Retina (tissue), 1 donor: ENCODE data around the gene PATL2.
"Not testable (repeated sequence)": the region's sequence is repeated elsewhere in the genome, so short reads cannot be mapped to it uniquely, and the experiment has no call there.

Experiments
- DNase-seq: peaks from one replicate; pipeline ENCODE4 v3.0.0-alpha.2; 2016

Gene PATL2

DNA sequence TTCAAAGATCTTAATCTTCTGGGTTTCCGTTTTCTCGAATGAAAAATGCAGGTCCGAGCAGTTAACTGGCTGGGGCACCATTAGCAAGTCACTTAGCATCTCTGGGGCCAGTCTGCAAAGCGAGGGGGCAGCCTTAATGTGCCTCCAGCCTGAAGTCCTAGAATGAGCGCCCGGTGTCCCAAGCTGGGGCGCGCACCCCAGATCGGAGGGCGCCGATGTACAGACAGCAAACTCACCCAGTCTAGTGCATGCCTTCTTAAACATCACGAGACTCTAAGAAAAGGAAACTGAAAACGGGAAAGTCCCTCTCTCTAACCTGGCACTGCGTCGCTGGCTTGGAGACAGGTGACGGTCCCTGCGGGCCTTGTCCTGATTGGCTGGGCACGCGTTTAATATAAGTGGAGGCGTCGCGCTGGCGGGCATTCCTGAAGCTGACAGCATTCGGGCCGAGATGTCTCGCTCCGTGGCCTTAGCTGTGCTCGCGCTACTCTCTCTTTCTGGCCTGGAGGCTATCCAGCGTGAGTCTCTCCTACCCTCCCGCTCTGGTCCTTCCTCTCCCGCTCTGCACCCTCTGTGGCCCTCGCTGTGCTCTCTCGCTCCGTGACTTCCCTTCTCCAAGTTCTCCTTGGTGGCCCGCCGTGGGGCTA lies at the start of gene PATL2, which contains the start of gene B2M:
TSS of gene PATL2 (minus strand) at position 228 of the 647 bp plus-strand sequence. CDS start 34,833 bp downstream, outside the sequence.
TSS of gene B2M (plus strand) at position 422 of the 647 bp plus-strand sequence. CDS start at position 452, 30 bp downstream.
- peak; percentile 98 for DNase-seq

DNA sequence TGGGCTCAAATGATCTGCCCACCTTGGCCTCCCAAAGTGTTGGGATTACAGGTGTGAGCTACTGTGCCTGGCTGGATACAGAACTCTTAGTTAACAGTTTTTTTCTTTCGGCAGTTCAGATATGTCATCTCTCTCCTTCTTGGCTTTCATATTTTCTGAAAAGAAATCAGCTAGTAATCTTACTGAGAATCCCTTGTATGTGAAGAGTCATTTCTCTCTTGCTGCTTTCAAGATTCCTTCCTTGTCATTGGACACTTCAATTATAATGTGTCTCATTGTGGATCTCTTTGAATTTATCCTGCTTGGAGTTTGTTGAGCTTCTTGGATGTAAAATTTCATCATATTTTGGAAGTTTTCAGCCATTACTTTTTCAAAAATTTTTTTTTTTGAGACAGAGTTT lies 42.2 kb upstream of the PATL2 start:
- no peak for DNase-seq

DNA sequence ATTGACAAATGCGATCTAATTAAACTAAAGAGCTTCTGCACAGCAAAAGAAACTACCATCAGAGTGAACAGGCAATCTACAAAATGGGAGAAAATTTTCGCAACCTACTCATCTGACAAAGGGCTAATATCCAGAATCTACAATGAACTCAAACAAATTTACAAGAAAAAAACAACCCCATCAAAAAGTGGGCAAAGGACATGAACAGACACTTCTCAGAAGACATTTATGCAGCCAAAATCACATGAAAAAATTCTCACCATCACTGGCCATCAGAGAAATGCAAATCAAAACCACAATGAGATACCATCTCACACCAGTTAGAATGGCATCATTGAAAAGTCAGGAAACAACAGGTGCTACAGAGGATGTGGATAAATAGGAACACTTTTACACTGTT lies 32.3 kb upstream of the PATL2 start:
- DNase-seq = not testable (repeated sequence)

DNA sequence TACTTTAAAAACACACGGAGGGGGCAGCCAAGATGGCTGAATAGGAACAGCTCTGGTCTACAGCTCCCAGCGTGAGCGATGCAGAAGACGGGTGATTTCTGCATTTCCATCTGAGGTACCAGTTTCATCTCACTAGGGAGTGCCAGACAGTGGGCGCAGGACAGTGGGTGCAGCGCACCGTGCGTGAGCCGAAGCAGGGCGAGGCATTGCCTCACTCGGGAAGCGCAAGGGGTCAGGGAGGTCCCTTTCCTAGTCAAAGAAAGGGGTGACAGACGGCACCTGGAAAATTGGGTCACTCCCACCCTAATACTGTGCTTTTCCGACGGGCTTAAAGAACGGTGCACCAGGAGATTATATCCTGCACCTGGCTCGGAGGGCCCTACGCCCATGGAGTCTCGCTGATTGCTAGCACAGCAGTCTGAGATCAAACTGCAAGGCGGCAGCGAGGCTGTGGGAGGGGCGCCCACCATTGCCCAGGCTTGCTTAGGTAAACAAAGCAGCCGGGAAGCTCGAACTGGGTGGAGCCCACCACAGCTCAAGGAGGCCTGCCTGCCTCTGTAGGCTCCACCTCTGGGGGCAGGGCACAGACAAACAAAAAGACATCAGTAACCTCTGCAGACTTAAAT lies 28.2 kb upstream of the PATL2 start:
- not testable (repeated sequence) for DNase-seq

DNA sequence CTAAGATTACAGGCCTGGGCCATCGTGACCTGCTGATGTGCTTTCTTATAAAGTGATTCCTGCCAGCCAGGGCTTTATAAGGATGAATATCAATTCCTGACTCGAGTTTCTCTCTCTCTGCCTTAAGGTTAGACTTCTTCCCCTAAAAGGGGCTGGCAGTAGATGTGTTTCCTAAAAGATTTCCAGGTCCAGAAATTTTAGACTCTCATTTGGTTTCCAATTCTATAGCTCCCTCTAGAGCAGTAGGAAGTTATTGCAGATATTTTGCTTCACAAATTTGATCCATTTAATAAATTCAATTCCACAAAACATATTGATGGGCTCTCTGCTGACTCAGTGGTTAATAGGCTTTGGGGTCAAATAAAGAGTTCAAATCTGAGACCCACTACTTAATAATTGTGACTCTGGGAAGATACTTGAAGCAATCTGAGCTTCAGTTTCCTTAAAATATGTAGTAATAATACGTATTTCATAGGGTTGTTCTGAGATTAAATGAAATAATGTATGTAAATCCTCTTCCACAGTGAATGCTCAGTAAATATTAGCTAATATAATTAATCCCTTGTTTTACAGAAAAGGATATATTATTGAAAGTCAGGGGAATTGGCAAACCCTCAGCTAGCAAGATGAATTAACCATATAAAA lies 27.3 kb upstream of the PATL2 start:
- peak; percentile 16 for DNase-seq

DNA sequence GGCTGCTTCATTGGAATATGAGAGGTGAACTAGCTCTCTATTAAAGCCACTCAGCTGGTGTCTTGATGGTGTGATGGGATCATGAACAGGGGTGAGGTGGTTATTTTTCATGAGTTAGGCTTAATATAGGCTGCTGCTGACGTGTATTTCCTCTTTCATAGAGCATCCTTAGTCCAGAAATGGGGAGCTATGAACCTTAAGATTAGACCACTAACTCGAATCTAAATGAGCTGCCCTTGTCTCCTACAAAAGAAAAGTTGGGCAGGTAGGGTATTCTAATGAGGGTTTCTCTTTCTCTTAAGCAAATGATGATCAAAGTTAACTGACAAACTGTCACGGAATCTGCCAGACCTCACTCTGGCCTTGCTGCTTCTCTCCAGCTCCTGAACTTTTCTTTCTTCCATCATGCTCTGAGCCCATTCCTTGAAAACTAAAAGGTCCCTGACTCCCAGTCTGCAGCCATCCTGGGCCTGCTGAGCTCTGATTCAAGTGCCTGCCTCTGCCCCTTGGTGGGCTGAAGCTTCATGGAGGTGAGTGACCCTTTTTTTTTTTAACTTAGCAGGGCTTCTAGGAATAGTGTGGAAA lies 25.1 kb upstream of the PATL2 start, which contains the start of gene TRIM69:
TSS of gene TRIM69 (plus strand) at position 348 of the 585 bp plus-strand sequence. CDS start at position 525, 177 bp downstream.
- no peak for DNase-seq

DNA sequence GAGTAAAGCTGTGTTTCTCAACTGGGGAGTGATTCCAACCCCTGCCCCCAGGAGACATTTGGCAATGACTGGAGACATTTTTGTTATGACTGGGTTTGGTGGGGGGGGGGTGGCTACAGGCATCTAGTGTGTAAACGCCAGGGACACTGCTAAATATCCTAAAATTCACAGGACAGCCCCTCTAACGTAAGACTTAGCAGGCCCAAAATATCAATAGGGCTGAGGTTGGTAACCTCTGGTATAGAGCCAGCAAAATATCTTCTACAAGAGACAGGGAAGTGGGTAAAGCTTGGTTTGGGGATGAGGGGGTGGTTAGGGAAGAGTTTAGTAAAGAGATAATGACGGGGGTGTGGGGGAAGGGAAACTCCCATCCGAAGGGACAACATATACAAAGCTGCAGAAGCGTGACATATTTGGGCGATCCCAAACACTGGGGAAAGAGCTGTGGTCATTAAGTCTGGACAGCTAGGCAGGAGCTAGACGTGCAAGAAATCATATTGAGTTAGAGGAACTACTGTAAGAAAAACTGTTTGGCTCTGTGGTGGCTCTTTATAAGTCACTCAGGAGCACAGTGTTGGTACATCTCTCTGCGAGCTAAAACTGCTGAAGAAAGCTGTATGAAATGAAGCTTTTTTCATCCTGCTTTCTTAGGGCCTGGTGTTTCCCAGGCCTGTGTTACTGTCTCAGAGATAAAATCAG lies 24.5 kb upstream of the PATL2 start:
- no peak for DNase-seq

DNA sequence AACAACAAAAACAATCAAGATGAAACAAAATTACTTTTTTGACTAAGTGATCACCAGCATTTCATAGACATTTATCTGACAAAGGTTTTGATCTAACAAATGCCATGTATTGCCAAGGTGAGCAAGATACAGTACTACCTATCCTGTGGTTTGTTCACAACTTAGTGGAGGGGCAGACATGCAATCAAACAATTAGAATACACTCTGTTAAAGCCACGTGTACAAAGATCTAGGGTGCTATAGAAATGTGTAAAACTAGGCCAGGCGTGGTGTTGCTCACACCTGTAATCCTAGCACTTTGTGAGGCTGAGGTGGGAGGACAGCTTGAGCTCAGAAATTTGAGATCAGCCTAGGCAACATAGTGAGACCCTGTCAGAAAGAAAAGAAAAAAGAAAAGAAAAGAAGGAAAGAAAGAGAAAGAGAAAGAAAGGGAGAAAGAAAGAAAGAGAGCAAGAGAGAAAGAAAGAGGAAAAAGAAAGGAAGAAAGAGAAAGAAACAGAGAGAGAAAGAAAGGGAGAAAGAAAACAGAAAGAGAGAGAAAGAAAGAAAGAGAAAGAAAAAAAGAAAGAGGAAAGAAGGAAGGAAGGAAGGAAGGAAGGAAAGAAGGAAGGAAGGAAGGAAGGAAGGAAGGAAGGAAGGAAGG lies 23.8 kb upstream of the PATL2 start:
- DNase-seq = no peak

DNA sequence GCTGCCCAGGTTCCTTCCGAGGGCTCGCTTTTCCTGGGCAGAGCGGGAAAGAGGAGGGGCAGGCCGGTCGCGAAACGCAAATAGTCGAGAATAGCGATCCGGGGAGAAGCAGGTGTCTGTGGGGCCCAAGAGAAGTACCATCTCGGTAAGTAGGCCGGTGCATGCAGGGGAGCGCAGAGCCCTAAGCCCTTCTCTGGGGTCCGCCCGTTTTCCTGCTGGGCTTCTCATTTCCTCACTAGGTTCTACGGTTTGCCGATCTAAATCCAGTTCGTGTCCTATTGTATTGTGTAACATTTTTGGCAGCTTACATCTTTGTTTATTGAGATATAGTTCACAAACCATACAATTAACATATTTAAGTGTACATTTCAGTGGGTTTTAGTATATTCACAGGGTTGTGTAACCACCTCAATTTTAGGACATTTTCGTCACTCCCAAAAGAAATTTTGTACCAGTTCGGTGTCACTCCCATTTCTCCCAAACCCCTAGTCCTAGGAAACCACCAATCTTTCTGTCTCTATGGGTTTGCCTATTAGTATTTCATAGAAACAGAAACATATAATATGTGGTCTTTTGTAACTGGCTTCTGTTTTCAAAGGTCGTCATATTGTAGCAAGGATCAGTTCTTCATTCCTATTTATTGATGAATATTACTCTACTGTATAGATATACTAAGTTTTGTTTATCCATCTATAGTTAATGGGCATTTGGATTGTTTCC lies 18.4 kb upstream of the PATL2 start:
- no peak for DNase-seq

DNA sequence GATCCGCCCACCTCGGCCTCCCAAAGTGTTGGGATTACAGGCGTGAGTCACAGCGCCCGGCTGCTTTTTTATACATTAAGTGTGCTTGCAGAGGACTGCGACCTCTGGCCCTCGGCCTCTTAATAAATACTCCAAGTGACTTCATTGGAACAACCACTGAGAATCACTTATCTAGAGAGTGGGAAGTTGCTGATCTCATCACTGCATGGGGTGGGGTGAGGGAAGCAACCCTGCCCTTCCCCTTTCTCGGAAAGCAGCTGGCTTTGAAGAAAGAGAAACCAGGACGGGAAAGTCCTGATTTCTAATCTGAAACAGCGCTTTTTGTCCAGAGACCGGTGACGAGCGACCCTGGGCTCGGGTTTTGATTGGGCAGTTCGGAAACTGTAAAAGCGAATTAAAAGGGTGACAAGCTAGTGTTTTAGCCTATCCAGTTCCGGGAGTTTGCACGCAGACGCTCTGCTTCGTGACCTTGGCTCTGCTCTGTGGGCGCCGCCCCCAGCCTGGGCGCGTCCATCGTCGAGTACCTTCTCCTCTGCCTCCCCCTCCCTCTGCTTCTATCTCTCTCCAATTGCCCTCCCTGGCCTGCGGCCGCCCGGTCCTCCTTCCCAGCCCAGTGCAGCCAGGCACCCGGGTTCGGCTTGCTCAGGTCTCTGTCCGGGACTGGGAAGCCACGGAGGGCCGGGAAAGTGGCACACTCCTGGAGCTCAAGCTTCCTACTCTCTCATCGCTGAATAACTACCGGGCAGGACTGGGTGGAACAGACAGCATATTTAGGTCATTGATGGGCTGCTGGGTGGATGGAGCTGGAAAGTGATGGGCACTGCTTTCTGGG lies 17.7 kb upstream of the PATL2 start:
- DNase-seq = peak; percentile 96

DNA sequence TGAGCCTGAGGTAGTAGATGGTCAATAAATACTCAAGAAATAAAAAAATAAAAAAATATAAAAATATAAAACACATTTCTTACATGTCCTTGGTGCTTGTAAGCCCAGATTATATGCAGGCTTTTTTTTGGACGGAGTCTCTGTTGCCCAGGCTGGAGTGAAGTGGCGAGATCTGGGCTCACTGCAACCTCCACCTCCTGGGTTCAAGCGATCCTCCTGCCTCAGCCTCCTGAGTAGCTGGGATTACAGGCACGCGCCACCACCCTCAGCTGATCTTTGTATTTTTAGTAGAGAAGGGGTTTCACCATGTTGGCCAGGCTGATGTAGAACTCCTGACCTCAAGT lies 17.1 kb upstream of the PATL2 start:
- DNase-seq = not testable (repeated sequence)

DNA sequence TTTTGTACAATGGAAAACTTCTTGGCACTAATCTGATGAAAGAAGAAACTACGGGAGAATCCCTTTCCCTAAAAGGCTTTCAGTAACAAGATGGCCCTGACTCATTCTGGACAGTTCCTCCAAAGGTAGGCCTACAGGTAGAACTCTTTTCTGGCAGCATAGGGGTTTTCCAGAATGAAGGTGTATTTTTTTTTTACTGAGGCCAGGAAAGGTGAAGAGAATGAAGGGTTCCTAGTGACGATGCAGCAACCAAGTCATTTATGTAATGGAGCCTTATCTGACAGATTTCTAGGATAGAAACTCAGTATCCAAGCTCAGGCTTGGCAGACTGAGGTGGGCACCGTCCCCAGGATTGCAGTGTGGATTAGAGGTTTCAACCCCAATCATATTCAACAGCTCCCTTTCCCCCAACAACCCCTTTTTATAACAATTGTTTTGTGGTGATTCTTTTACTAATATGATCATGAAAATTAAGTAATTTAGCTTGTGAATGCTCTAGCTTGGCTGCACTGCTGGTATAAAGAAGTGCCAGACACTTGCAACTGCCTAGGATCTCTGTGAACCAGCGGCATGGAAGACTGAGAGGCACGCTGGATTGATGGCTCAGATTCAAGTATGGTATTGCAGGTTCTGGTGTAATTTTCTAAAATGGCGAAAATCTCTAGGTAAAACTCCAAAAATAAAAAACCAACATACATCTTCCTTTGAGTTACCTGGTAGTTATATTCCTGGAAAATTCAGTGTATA lies 16.5 kb upstream of the PATL2 start:
- no peak for DNase-seq

DNA sequence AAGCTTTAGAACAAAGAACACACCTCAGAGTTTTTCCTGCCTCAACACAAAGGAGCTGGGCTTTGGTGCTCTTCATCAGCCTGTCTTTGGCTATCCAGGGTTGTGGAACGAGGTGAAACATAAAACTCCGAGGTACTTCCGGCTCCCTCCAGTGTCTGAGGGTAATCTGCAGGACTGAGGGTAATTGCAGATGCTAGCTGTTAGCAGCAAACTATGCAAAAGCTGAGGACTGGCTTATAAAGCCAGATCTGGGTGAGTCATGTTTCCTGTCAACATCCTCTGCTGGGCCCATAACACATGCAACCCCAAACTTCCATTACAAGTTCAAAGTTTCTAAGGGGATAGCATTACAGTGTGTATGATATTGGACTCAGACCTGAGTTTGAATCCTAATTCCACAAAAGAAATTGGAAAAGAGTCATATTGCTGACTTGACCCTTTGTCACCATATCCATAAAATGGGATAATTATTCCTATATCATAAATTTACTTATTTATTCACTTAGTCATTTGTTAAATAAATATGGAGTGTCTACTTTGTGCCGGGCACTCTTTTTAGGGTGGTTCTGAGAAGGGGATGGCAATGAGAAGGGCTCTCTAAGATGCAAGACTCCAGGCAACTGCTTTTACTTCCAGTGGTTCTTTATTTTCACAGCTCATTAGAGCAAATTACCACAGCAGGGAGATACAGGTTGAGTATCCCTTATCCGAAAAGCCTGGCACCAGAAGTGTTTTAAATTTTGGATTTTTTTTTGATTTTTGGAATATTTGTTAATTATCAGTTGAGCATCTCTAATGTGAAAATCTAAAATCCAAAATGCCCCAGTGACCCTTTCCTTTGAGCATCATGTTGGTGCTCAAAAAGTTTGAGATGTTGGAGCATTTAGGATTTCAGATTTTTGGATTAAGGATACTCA lies 15.7 kb upstream of the PATL2 start:
- no peak for DNase-seq

DNA sequence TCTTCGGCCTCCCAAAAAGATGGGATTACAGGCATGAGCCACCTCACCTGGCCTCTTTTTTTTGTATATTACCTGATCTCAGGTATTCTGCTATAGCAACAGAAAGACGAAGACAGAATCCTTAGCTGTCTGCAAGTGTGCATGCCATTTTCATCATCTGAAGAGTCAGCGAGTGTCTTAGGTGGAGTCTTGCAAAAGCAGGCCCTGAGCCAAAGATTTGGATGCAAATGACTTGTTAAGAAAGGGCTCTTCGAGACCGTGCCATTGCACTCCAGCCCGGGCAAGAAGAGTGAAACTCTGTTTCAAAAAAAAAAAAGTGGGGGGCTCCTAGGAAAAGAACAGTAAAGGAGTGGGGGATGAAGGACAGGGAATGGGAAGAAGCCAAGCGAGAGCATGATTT lies 15.0 kb upstream of the PATL2 start:
- DNase-seq = no peak

DNA sequence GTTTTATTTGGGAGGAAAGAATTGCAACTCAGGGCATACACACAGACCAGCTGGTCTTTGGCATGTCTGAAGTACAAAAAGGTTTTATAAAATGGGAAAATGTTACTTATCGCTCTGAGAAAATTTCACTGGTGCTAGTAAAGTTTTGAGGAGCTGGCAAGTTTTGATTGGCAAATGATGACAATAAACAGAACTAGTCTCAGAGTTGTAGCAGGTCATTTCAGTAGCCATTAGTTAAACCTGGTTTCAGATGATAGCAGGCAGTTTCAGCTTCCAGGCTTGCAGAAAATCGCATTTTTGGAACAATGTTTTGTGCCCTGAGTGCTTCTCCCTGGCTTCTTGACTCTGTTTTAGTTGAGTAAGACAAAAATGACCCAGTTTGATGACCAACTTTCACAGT lies 10.9 kb upstream of the PATL2 start:
- DNase-seq = no peak

DNA sequence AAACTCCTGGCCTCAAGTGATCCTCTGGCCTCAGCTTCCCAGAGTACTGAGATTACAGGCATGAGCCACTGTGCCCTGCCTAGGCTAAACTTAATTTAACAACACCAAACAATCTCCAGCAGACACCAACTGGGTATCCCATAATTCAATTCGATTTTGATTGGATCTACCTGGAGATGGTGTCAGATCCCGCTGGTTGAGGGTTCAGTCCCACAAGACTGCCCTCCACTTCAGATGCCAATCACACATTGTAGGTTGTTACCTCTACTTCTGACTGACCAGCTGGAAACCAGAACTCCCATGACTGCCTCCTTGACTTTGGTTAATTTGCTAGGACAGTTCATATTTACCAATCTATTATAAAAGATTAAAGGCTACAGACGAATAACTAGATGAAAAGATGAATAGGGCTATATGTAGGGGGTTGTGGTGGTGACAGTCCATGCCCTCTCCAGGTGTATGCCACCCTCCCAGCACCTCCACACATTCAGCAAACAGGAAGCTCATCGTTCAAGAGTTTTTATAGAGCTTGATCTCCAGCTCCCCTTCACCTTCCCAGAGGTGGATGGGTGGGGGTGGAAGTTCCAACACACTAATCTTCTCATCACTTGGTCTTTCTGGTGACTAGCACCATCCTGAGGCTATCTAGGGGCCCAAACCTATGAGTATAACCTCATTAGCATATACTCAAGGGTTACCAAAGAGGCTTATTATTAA lies 9.5 kb upstream of the PATL2 start:
- no peak for DNase-seq

DNA sequence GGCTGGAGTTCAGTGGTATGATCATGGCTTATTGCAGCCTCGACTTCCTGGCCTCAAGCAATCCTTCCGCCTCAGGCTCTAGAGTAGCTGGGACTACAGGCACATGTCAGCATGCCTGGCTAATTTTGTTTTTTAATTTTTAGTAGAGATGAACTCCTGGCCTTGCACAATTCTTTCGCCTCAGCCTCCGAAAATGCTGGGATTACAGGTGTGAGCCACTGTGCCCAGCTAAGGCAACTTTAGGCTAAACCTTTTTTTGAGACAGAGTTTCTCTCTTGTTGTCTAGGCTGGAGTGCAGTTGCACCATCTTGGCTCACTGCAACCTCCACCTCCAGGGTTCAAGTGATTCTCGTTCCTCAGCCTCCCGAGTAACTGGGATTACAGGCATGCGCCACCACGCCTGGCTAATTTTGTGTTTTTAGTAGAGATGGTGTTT lies 8.9 kb upstream of the PATL2 start:
- DNase-seq = not testable (repeated sequence)

DNA sequence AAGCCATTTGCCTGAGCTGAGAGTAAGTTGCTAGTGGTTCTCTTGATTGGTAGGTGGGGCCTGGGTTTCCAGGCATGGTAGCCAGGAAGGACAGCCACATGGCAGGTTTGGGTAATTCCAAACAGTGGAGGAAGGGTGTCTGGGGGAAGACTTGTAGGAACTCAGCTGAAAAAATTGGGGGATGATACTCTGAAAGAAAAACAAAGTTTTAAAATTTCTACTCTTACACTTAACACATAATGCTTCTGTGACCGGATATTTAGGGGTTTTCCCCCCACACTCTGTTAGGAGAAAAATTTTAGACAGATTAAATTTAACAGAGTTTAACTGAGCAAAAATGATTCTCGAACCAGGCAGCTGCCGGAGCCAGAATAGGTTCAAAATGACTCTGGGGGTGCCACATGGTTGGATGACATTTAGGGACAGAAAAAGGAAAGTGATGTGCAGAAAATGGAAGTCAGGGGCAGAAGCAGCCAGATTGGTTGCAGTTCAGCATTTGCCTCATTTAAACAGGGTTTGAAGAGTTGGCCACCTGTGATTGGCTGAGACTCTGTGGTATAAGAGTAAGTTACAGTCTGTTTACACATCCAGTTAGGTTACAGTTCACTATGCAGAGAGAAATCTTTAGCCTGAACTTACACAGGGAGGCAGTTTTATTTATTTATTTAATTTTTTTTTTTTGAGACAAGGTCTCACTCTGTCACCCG lies 8.3 kb upstream of the PATL2 start:
- no peak for DNase-seq
